Neural progenitor cell (in vitro differentiated cells): Measurements from ENCODE around the gene UBL7.

Source experiments
- EZH2phosphoT487 ChIP-seq: fragments of 200-600 bp; sonication (generic); IDR thresholded peaks from 2 replicates; pipeline ENCODE4 v1.6.1; 2017; ENCODE audit warnings: antibody characterized with exemption
- TF ChIP-seq, protein P1 (sequence below): fragments of 200-600 bp; sonication (generic); IDR thresholded peaks from 2 replicates; pipeline ENCODE4 v1.5.1; 2017; ENCODE audit warnings: antibody characterized with exemption, mild to moderate bottlenecking

GRCh38 chr15:74458473-74458872, 2.5 kb downstream of the UBL7 start:
- TF ChIP-seq EZH2phosphoT487: no peak
- TF ChIP-seq, protein P1, sequence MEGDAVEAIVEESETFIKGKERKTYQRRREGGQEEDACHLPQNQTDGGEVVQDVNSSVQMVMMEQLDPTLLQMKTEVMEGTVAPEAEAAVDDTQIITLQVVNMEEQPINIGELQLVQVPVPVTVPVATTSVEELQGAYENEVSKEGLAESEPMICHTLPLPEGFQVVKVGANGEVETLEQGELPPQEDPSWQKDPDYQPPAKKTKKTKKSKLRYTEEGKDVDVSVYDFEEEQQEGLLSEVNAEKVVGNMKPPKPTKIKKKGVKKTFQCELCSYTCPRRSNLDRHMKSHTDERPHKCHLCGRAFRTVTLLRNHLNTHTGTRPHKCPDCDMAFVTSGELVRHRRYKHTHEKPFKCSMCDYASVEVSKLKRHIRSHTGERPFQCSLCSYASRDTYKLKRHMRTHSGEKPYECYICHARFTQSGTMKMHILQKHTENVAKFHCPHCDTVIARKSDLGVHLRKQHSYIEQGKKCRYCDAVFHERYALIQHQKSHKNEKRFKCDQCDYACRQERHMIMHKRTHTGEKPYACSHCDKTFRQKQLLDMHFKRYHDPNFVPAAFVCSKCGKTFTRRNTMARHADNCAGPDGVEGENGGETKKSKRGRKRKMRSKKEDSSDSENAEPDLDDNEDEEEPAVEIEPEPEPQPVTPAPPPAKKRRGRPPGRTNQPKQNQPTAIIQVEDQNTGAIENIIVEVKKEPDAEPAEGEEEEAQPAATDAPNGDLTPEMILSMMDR: no peak
